Peyer's patch (tissue), 4 donors: ENCODE results near the gene PLEKHG4. TPM values are rescaled to one million over a fixed set of nuclear protein-coding genes. Genes with fewer than 3 reads are reported as not detected.

Source experiments
- DNase-seq, 3 donors: peaks; one replicate each; pipeline ENCODE4 v3.0.0-alpha.2; 2017 to 2019
- H3K27ac ChIP-seq, 4 donors: fragments of 200-600 bp; sonication (generic); one replicate each; pipeline ENCODE4 v1.5.1; 2016 to 2019
- H3K27me3 ChIP-seq, 2 donors: fragments of 200-600 bp; sonication (generic); one replicate each; pipeline ENCODE4 v1.5.1; 2019
- H3K36me3 ChIP-seq, 3 donors: fragments of 200-600 bp; sonication (generic); one replicate each; pipeline ENCODE4 v1.5.1; 2016 to 2019
- H3K4me1 ChIP-seq, 4 donors: fragments of 200-600 bp; sonication (generic); one replicate each; pipeline ENCODE4 v1.5.1; 2016 to 2019
- H3K4me3 ChIP-seq, 4 donors: fragments of 200-600 bp; sonication (generic); 1 replicate in 3 of 4; 2 replicates in 1 of 4; pipeline ENCODE4 v1.5.1; 2016 to 2019; ENCODE audit warnings: mild to moderate bottlenecking in 1 of 4
- H3K9me3 ChIP-seq, 4 donors: fragments of 200-600 bp; sonication (generic); one replicate each; pipeline ENCODE4 v1.5.1; 2016 to 2019; ENCODE audit warnings: mild to moderate bottlenecking in 1 of 4
- CTCF ChIP-seq, 6 experiments: fragments of 450-650 bp in 4 of 6; fragments of 200-600 bp in 2 of 6; sonication (generic) in 1 of 6; IDR thresholded peaks; one replicate each; pipeline ENCODE4 v1.5.1; 2017 to 2019; ENCODE audit warnings: antibody characterized with exemption in 6 of 6, mild to moderate bottlenecking in 3 of 6, moderate library complexity in 1 of 6
- POLR2A ChIP-seq, 2 donors: fragments of 450-650 bp; IDR thresholded peaks; one replicate each; pipeline ENCODE4 v1.5.1; 2017; ENCODE audit warnings: antibody characterized with exemption in 2 of 2, mild to moderate bottlenecking in 2 of 2, moderate library complexity in 2 of 2
- total RNA-seq, 4 donors: library from RNA; depleted of rRNA; stranded (reverse); fragments of >200 nt; gene quantifications; one replicate each; pipeline ENCODE4 v1.1.0, GENCODE V29; 2016

Gene PLEKHG4
- total RNA-seq, 4 donors from 2014 or later: 12.3 to 16.5 (median 14.0) TPM

- Histone ChIP-seq H3K9me3 (no peaks in the 10 kb centered on the region), H3K36me3 (peaks cover 0 to 42% (median 0%) of the 10 kb centered on the region in 3 donors), H3K27ac (peak overlapping the region in 3 of 4 donors; percentile 53 to 89 (median 69)), H3K4me1 (peaks cover 6 to 53% (median 22%) of the 10 kb centered on the region in 4 donors), H3K27me3 (no peaks in the 10 kb centered on the region), H3K4me3 (no peak overlapping the region)
- DNase-seq: peak in 1 of 3 donors; percentile 42
- TF ChIP-seq CTCF (IDR thresholded peaks at IDR 0.05) (no peak), POLR2A (IDR thresholded peaks at IDR 0.05) (no peak)
These were observed 38.8 kb upstream of the PLEKHG4 start for GRCh38 chr16:67240506-67240905.

- peak in 1 of 2 donors; percentile 15 for TF ChIP-seq POLR2A (IDR thresholded peaks at IDR 0.05)
- no peak for TF ChIP-seq CTCF (IDR thresholded peaks at IDR 0.05)
- no peaks in the 10 kb centered on the region for H3K27me3 ChIP-seq
- peaks cover 10 to 58% (median 28%) of the 10 kb centered on the region in 4 donors for H3K4me1 ChIP-seq
- DNase-seq: peak in 2 of 3 donors; percentile 64 to 70
- H3K36me3 ChIP-seq: peaks cover 0 to 35% (median 0%) of the 10 kb centered on the region in 3 donors
- H3K4me3 ChIP-seq: no peak overlapping the region
- no peaks in the 10 kb centered on the region for H3K9me3 ChIP-seq
- H3K27ac ChIP-seq: peak overlapping the region; percentile 11 to 89 (median 61)
These were observed 38.1 kb upstream of the PLEKHG4 start for GRCh38 chr16:67241008-67241900.

DNA sequence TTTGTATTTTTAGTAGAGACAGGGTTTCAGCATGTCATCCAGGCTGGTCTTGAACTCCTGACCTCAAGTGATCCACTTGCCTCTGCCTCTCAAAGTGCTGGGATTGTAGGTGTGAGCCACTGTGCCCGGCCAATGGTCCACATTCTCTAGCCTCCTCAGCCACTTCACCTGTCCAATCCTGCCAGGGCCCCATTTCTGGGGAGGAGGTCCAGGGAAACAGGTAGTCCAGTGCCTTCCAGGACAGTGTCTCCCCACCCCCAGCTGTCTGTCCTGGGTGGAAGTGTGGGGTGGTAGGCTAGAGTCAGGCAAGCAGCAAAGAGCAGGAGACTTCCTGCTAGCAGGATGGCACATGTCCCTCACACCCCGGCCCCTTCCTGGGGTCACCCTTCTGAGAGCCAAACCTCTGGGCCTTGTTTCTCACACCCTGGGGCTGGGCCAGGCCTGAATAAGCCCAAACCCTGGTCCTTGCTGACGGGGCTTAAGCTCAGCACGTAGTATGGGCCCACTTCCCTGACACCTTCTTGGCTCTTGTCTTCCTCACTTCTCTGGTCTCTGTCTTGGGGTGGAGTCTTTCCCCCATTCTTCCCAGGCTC, 37.1 kb upstream of the PLEKHG4 start:
- H3K27ac ChIP-seq: peak overlapping the region in 3 of 4 donors; percentile 53 to 89 (median 69)
- H3K4me1 ChIP-seq: peaks cover 10 to 58% (median 28%) of the 10 kb centered on the region in 4 donors
- H3K4me3 ChIP-seq: no peak overlapping the region
- H3K36me3 ChIP-seq: peaks cover 0 to 25% (median 0%) of the 10 kb centered on the region in 3 donors
- H3K9me3 ChIP-seq: no peaks in the 10 kb centered on the region
- TF ChIP-seq POLR2A (IDR thresholded peaks at IDR 0.05) (no peak), CTCF (IDR thresholded peaks at IDR 0.05) (no peak)
- no peaks in the 10 kb centered on the region for H3K27me3 ChIP-seq
- DNase-seq: peak in 1 of 3 donors; percentile 36

- peaks cover 10 to 68% (median 36%) of the 10 kb centered on the region in 4 donors for H3K4me1 ChIP-seq
- H3K9me3 ChIP-seq: no peaks in the 10 kb centered on the region
- TF ChIP-seq POLR2A (IDR thresholded peaks at IDR 0.05) (no peak), CTCF (IDR thresholded peaks at IDR 0.05) (no peak)
- peaks cover 0 to 13% (median 0%) of the 10 kb centered on the region in 3 donors for H3K36me3 ChIP-seq
- no peaks in the 10 kb centered on the region for H3K27me3 ChIP-seq
- H3K4me3 ChIP-seq: no peak overlapping the region
- H3K27ac ChIP-seq: peak overlapping the region; percentile 85 to 90 (median 88)
- peak in 1 of 3 donors; percentile 40 for DNase-seq
These were observed 35.9 kb upstream of the PLEKHG4 start for GRCh38 chr16:67243481-67243880.

- no peaks in the 10 kb centered on the region for H3K9me3 ChIP-seq
- no peak for TF ChIP-seq POLR2A (IDR thresholded peaks at IDR 0.05)
- H3K4me1 ChIP-seq: peaks cover 10 to 76% (median 40%) of the 10 kb centered on the region in 4 donors
- H3K27ac ChIP-seq: peak overlapping the region; percentile 85 to 90 (median 88)
- peak; percentile 58 to 89 (median 79) for DNase-seq
- H3K4me3 ChIP-seq: no peak overlapping the region
- H3K36me3 ChIP-seq: peaks cover 0 to 2% (median 0%) of the 10 kb centered on the region in 3 donors
- peaks cover 0 to 5% of the 10 kb centered on the region in 2 donors for H3K27me3 ChIP-seq
These were observed 34.7 kb upstream of the PLEKHG4 start for GRCh38 chr16:67244387-67245185.
